Measurements from ENCODE around the gene OR10A7.

The OR10A7 gene

GRCh38 chr12:55253281-55253680, 32.5 kb downstream of the OR10A7 start:
- H3K27ac ChIP-seq (ENCODE audit: low read depth, low read length) = no peak overlapping the region
- H3K36me3 ChIP-seq (ENCODE audit: control insufficient read depth, insufficient read depth, low read length) = no peaks in the 10 kb centered on the region
- H3K4me3 ChIP-seq (ENCODE audit: low read length) = no peak overlapping the region
- H3K9ac ChIP-seq (ENCODE audit: low read length) = no peak overlapping the region
- H3K4me1 ChIP-seq (ENCODE audit: control insufficient read depth, insufficient read depth, low read length) = no peaks in the 10 kb centered on the region
- no peaks in the 10 kb centered on the region for H3K27me3 ChIP-seq (ENCODE audit: control insufficient read depth, insufficient read depth, low read length)

DNA sequence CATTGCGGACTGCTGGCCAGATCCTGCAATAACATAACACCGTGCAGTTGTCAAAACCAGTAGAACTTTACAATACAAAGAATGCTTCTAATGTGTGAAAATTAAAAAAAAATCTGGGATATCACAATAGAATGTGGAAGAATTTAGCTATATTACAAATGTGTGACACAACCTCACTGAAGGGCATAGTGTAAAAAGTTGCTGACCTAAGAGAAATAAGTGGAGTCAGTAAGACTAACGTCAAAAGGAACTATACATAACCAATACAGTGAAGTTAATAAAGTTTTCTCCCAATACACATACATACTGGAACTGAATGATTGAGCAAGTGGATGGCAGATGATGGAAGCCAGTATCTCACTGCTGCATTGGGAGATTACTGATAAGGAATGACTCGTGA, 36.0 kb downstream of the OR10A7 start:
- Histone ChIP-seq H3K9ac (ENCODE audit: low read length) (no peak overlapping the region), H3K36me3 (ENCODE audit: control insufficient read depth, insufficient read depth, low read length) (no peaks in the 10 kb centered on the region), H3K27ac (ENCODE audit: low read depth, low read length) (no peak overlapping the region), H3K4me1 (ENCODE audit: control insufficient read depth, insufficient read depth, low read length) (no peaks in the 10 kb centered on the region), H3K4me3 (ENCODE audit: low read length) (no peak overlapping the region), H3K27me3 (ENCODE audit: control insufficient read depth, insufficient read depth, low read length) (no peaks in the 10 kb centered on the region)

- no peak overlapping the region for H3K9ac ChIP-seq (ENCODE audit: low read length)
- H3K4me1 ChIP-seq (ENCODE audit: control insufficient read depth, insufficient read depth, low read length) = no peaks in the 10 kb centered on the region
- no peaks in the 10 kb centered on the region for H3K36me3 ChIP-seq (ENCODE audit: control insufficient read depth, insufficient read depth, low read length)
- no peak overlapping the region for H3K4me3 ChIP-seq (ENCODE audit: low read length)
- H3K27ac ChIP-seq (ENCODE audit: low read depth, low read length) = no peak overlapping the region
- no peaks in the 10 kb centered on the region for H3K27me3 ChIP-seq (ENCODE audit: control insufficient read depth, insufficient read depth, low read length)
Observed at GRCh38 chr12:55258303-55258702, 37.5 kb downstream of the OR10A7 start.

Measured in rectal smooth muscle tissue (tissue), 1 donor.